A673 (cell line): ENCODE results near the gene LRP1B.

Experiments used
- CTCF ChIP-seq: fragments of 300-800, 200-600 bp; sonication (generic); conservative IDR thresholded peaks from 2 replicates; pipeline ENCODE4 v1.5.1; 2017; ENCODE audit warnings: low read depth, mild to moderate bottlenecking, antibody characterized with exemption, low read length, moderate library complexity, mixed read lengths
- EZH2 ChIP-seq: fragments of 200-600 bp; sonication (generic); IDR thresholded peaks from 2 replicates; pipeline ENCODE4 v1.6.1; 2017; ENCODE audit warnings: borderline replicate concordance, low read depth, mild to moderate bottlenecking, mixed read lengths, antibody characterized with exemption, low read length; ENCODE audit not compliant: poor library complexity, severe bottlenecking

- TF ChIP-seq CTCF (no peak), EZH2 (no peak)
Observed at GRCh38 chr2:141796449-141796848, 334.4 kb downstream of the LRP1B start.
